ENCODE measurements around the gene SCP2.

Gene SCP2

GRCh38 chr1:53031732-53032131, 104.7 kb downstream of the SCP2 start:
- DNase-seq (ENCODE audit: low read depth in 3 of 3, low spot score in 1 of 3): no peak

GRCh38 chr1:53037159-53037558, 110.1 kb downstream of the SCP2 start:
- no peak for DNase-seq (ENCODE audit: low read depth in 3 of 3, low spot score in 1 of 3)

- DNase-seq (ENCODE audit: low read depth in 3 of 3, low spot score in 1 of 3): no peak
Measured at GRCh38 chr1:53038566-53038965, 111.5 kb downstream of the SCP2 start.

- no peak for DNase-seq (ENCODE audit: low read depth in 3 of 3, low spot score in 1 of 3)
Measured at GRCh38 chr1:53043271-53043670, 116.2 kb downstream of the SCP2 start.

- DNase-seq (ENCODE audit: low read depth in 3 of 3, low spot score in 1 of 3): no peak
Measured at GRCh38 chr1:53044926-53045325, 117.8 kb downstream of the SCP2 start.

GRCh38 chr1:53046930-53047329, 119.9 kb downstream of the SCP2 start:
- no peak for DNase-seq (ENCODE audit: low read depth in 3 of 3, low spot score in 1 of 3)

GRCh38 chr1:53047737-53048736, 121.0 kb downstream of the SCP2 start:
- DNase-seq (ENCODE audit: low read depth in 3 of 3, low spot score in 1 of 3): no peak

- no peak for DNase-seq (ENCODE audit: low read depth in 3 of 3, low spot score in 1 of 3)
Measured at GRCh38 chr1:53048960-53049573, 122.0 kb downstream of the SCP2 start.

GRCh38 chr1:53049574-53049967, 122.5 kb downstream of the SCP2 start:
- no peak for DNase-seq (ENCODE audit: low read depth in 3 of 3, low spot score in 1 of 3)

GRCh38 chr1:53050310-53050709, 123.2 kb downstream of the SCP2 start:
- DNase-seq (ENCODE audit: low read depth in 3 of 3, low spot score in 1 of 3): no peak

GRCh38 chr1:53051676-53052075, 124.6 kb downstream of the SCP2 start:
- DNase-seq (ENCODE audit: low read depth in 3 of 3, low spot score in 1 of 3): no peak

GRCh38 chr1:53057127-53057526, 130.1 kb downstream of the SCP2 start:
- DNase-seq (ENCODE audit: low read depth in 3 of 3, low spot score in 1 of 3): no peak

GRCh38 chr1:53060579-53060978, 133.5 kb downstream of the SCP2 start:
- no peak for DNase-seq (ENCODE audit: low read depth in 3 of 3, low spot score in 1 of 3)

GRCh38 chr1:53061123-53061858, 134.2 kb downstream of the SCP2 start:
- DNase-seq (ENCODE audit: low read depth in 3 of 3, low spot score in 1 of 3): no peak

- no peak for DNase-seq (ENCODE audit: low read depth in 3 of 3, low spot score in 1 of 3)
Measured at GRCh38 chr1:53061859-53062707, 135.0 kb downstream of the SCP2 start, which contains the start of gene PODN. Gene PODN (plus strand): TSS chr1:53062213. CDS start chr1:53069856, 7,643 bp downstream.

GRCh38 chr1:53062708-53063591, 135.9 kb downstream of the SCP2 start:
- no peak for DNase-seq (ENCODE audit: low read depth in 3 of 3, low spot score in 1 of 3)

GRCh38 chr1:53063744-53064515, 136.9 kb downstream of the SCP2 start:
- no peak for DNase-seq (ENCODE audit: low read depth in 3 of 3, low spot score in 1 of 3)

- DNase-seq (ENCODE audit: low read depth in 3 of 3, low spot score in 1 of 3): no peak
Measured at GRCh38 chr1:53065391-53065790, 138.3 kb downstream of the SCP2 start.

GRCh38 chr1:53066488-53066887, 139.4 kb downstream of the SCP2 start:
- DNase-seq (ENCODE audit: low read depth in 3 of 3, low spot score in 1 of 3): no peak
